A549 (cell line): Measurements from ENCODE around the gene KLHL24. TPM values are rescaled to one million over a fixed set of nuclear protein-coding genes. Genes with fewer than 3 reads are reported as not detected.

Source experiments
- ATAC-seq, 2 experiments: fragments of 200-7000 bp in 1 of 2; fragments of >200 bp in 1 of 2; cut with Nextera tagmentation in 1 of 2; cut with Tn5 transposase in 1 of 2; 3 replicates each; pipeline versions ENCODE4 v1.8.0 to v1.9.1; 2018 to 2020; ENCODE audit warnings: mild to moderate bottlenecking in 1 of 2, moderate library complexity in 1 of 2
- CTCF ChIA-PET: fragments of 300-600 bp; sonication (Branson Sonifier 250); formaldehyde crosslinking; extraction: SDS; loops from one replicate; lab custom pipeline; 2021; ENCODE audit warnings: antibody characterized with exemption, inconsistent platforms; lab: Yijun Ruan, JAX
- POLR2A ChIA-PET: fragments of 350-600 bp; formaldehyde crosslinking; extraction: SDS; loops from one replicate; lab custom pipeline; 2021; ENCODE audit warnings: antibody characterized with exemption, inconsistent platforms; lab: Yijun Ruan, JAX
- DNase-seq, 2 experiments: peaks; one replicate each; pipeline versions ENCODE4 v3.0.0 to v3.0.0-alpha.2; 2011 to 2016; ENCODE audit warnings: low read depth in 1 of 2, low spot score in 1 of 2
- FAIRE-seq: peaks from 2 replicates; lab custom pipeline; 2011; peaks lifted over from hg19 to GRCh38; lab: Jason Lieb, UNC
- H3K27ac ChIP-seq, 2 experiments: fragments of >200 bp; sonication (Bioruptor Twin); formaldehyde crosslinking; 3 replicates each; pipeline ENCODE4 v1.5.1; 2016 to 2017
- H3K4me1 ChIP-seq: fragments of >200 bp; sonication (Bioruptor Twin); formaldehyde crosslinking; 3 replicates; pipeline ENCODE4 v1.6.1; 2016
- H3K4me2 ChIP-seq: fragments of >200 bp; sonication (Bioruptor Twin); formaldehyde crosslinking; 3 replicates; pipeline ENCODE4 v1.6.1; 2016
- H3K4me3 ChIP-seq: fragments of >200 bp; sonication (Bioruptor Twin); formaldehyde crosslinking; 3 replicates; pipeline ENCODE4 v1.5.1; 2016
- H3K9me3 ChIP-seq: fragments of >200 bp; sonication (Bioruptor Twin); formaldehyde crosslinking; 3 replicates; pipeline ENCODE4 v1.6.1; 2016
- EP300 ChIP-seq, 2 experiments: fragments of >200 bp; sonication (Bioruptor Twin); formaldehyde crosslinking; IDR thresholded peaks; 2 replicates in 1 of 2; 3 replicates in 1 of 2; pipeline ENCODE4 v1.6.1; 2016 to 2017
- FOSB ChIP-seq: fragments of 250-450 bp; sonication (Bioruptor Pico); IDR thresholded peaks from 2 replicates; pipeline ENCODE4 v1.5.0; 2020; ENCODE audit warnings: mild to moderate bottlenecking, moderate library complexity
- FOXS1 ChIP-seq: fragments of 250-450 bp; sonication (Bioruptor Pico); IDR thresholded peaks from 2 replicates; pipeline ENCODE4 v1.5.0; 2020; ENCODE audit warnings: mild to moderate bottlenecking, moderate library complexity
- GATA3 ChIP-seq: IDR thresholded peaks from 2 replicates; pipeline ENCODE4 v1.6.1; 2012; ENCODE audit warnings: borderline replicate concordance
- HEYL ChIP-seq: fragments of 250-450 bp; sonication (Bioruptor Pico); IDR thresholded peaks from 2 replicates; pipeline ENCODE4 v1.8.0; 2021; ENCODE audit warnings: mild to moderate bottlenecking, moderate library complexity
- HOXA7 ChIP-seq: fragments of 250-450 bp; sonication (Bioruptor Pico); IDR thresholded peaks from 2 replicates; pipeline ENCODE4 v1.5.0; 2020; ENCODE audit warnings: mild to moderate bottlenecking, moderate library complexity
- MAFK ChIP-seq: fragments of 450-650 bp; IDR thresholded peaks from 2 replicates; pipeline ENCODE4 v1.6.1; 2014; ENCODE audit not compliant: partially characterized antibody
- MAZ ChIP-seq: fragments of 150-350 bp; IDR thresholded peaks from 2 replicates; pipeline ENCODE4 v1.6.1; 2014; ENCODE audit warnings: antibody characterized with exemption, low read depth, low read length, borderline replicate concordance
- MYC ChIP-seq: IDR thresholded peaks from 2 replicates; pipeline ENCODE4 v1.6.1; 2012; ENCODE audit warnings: mild to moderate bottlenecking, inconsistent platforms, low read length, improper control_type of control experiment, borderline replicate concordance
- NFE2L2 ChIP-seq: fragments of 150-350 bp; conservative IDR thresholded peaks from 2 replicates; pipeline ENCODE4 v1.6.1; 2014; ENCODE audit warnings: low read length
- NR3C1 ChIP-seq: fragments of >200 bp; sonication (Bioruptor Twin); formaldehyde crosslinking; IDR thresholded peaks from 3 replicates; pipeline ENCODE4 v1.6.1; 2017
- PHF8 ChIP-seq: fragments of 200-600 bp; sonication (generic); IDR thresholded peaks from 2 replicates; pipeline ENCODE4 v1.6.1; 2016; ENCODE audit warnings: low read depth, mild to moderate bottlenecking, antibody characterized with exemption, moderate library complexity, borderline replicate concordance
- POLR2AphosphoS2 ChIP-seq: conservative IDR thresholded peaks from 2 replicates; pipeline ENCODE4 v1.6.1; 2012; ENCODE audit warnings: low read length, improper control_type of control experiment, inconsistent platforms
- SREBF2 ChIP-seq: fragments of 450-650 bp; IDR thresholded peaks from 2 replicates; pipeline ENCODE4 v1.6.1; 2014; ENCODE audit warnings: mild to moderate bottlenecking, moderate library complexity
- ZNF302 ChIP-seq: fragments of 250-450 bp; sonication (Bioruptor Pico); IDR thresholded peaks from 2 replicates; pipeline ENCODE4 v1.9.0; 2021; ENCODE audit warnings: inconsistent platforms, mild to moderate bottlenecking, moderate library complexity
- WGBS: methylation state at CpG from one replicate; pipeline ENCODE4 v1.1.6; 2017; ENCODE audit errors: missing lambda C conversion rate; 5-methylcytosine and 5-hydroxymethylcytosine counted together
- polyA plus RNA-seq, 4 experiments: library from polyadenylated mRNA; depleted of rRNA in 3 of 4; stranded (reverse); fragments of >200 nt; fragmentation: RNase III in 1 of 4; extraction: RNeasy Plus Mini Kit Qiagen cat#74134 plus additional on column Dnase treatment in 1 of 4; gene quantifications; 2 replicates in 3 of 4; 3 replicates in 1 of 4; pipeline ENCODE4 v1.2.3, GENCODE V29; 2011 to 2017
- TF ChIP-seq, protein P1 (sequence below): fragments of 250-450 bp; sonication (Bioruptor Pico); IDR thresholded peaks from 2 replicates; pipeline ENCODE4 v1.5.0; 2020; ENCODE audit warnings: low read depth, mild to moderate bottlenecking, moderate library complexity
- TF ChIP-seq, protein P2 (sequence below): fragments of 200-600 bp; sonication (generic); IDR thresholded peaks from 2 replicates; pipeline ENCODE4 v1.6.1; 2016; ENCODE audit warnings: antibody characterized with exemption, mild to moderate bottlenecking, moderate library complexity
- TF ChIP-seq, protein P3 (sequence below): IDR thresholded peaks from 2 replicates; pipeline ENCODE4 v1.6.1; 2012

KLHL24 gene
- polyA plus RNA-seq, 2 of the 4 experiments (the other 2 are of a cell fraction): 4.0 to 11.9 TPM

DNA sequence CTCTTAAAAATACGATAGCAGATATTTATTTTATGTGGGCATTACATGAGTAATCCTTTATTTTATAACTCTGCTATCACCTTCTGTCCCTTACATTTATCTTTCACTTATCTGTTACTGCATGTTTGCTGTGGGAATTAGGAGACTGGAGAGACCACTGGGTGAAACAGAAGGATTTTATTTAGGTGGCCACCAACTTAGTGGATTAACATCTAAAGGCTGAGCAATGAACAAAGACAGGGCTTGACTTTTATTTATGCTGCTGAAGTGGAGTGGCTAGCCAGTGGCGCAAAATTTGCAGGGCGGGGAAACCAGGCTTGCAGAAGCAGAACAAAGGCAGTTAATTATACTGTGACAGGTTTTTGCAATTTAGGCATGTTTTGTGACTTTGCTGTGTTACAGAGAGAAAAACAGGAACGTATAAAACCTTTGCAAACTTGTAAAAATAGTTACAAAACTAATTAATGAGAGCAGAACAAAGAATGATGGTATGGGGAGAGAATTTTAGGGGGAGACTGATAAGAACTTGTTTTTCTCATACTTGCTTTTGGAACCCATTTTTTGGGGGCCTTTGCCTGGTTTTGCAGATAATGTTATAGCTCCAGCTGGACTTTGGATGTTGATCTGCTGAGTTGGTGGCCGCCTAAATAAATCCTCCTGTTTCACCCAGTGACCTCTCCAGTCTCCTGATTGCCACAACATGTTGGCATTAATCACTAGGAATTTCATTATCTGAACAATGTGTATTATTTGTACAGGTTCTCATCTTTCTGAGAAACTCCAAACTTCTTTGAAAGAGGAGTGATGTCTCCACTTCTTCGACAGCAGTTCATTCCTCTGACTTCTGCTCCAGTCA lies 18.0 kb downstream of the KLHL24 start:
- H3K9me3 ChIP-seq: peaks cover 43% of the 10 kb centered on the region
- no peaks in the 10 kb centered on the region for H3K4me1 ChIP-seq
- DNase-seq: peak in 1 of 2 experiments; percentile 23
- no peak for ATAC-seq
- FAIRE-seq: no peak
- CTCF ChIA-PET: no interaction called here
- H3K27ac ChIP-seq: no peak overlapping the region
- no peak overlapping the region for H3K4me2 ChIP-seq
- 61% methylated on average over 6 of the region's 6 CpGs for WGBS
- H3K4me3 ChIP-seq: no peak overlapping the region
- TF ChIP-seq, protein P1, sequence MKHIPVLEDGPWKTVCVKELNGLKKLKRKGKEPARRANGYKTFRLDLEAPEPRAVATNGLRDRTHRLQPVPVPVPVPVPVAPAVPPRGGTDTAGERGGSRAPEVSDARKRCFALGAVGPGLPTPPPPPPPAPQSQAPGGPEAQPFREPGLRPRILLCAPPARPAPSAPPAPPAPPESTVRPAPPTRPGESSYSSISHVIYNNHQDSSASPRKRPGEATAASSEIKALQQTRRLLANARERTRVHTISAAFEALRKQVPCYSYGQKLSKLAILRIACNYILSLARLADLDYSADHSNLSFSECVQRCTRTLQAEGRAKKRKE (CRISPR knock-in tag): no peak
- TF ChIP-seq SREBF2: no peak
- no peak for TF ChIP-seq POLR2AphosphoS2
- TF ChIP-seq EP300 (IDR thresholded peaks at IDR 0.05): no peak
- no peak for TF ChIP-seq ZNF302 (CRISPR knock-in tag)
- no peak for TF ChIP-seq MAZ
- no peak for TF ChIP-seq GATA3
- no peak for TF ChIP-seq FOXS1 (CRISPR knock-in tag)
- POLR2A ChIA-PET: no interaction called here

DNA sequence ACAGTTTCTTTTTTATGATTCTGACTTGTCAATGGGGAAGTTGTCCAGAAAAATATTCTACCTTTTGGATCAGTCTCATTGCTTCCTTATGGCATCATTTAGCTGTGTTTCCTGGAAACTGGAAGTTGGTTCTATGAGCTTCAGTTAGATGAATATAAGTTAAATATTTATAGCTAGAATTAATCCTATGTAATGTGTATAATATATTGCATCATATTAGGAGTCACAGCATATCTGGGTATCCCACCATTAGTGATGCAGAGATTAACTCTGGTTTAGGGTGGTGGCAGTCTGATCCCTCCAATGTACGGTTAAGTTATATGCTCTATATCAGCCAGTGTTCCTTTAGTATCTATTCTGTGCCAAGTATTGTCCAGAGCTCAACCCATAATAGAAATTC lies 19.3 kb downstream of the KLHL24 start:
- no peak for DNase-seq
- no peaks in the 10 kb centered on the region for H3K4me1 ChIP-seq
- TF ChIP-seq PHF8: no peak
- TF ChIP-seq EP300 (IDR thresholded peaks at IDR 0.05): no peak
- TF ChIP-seq, protein P2, sequence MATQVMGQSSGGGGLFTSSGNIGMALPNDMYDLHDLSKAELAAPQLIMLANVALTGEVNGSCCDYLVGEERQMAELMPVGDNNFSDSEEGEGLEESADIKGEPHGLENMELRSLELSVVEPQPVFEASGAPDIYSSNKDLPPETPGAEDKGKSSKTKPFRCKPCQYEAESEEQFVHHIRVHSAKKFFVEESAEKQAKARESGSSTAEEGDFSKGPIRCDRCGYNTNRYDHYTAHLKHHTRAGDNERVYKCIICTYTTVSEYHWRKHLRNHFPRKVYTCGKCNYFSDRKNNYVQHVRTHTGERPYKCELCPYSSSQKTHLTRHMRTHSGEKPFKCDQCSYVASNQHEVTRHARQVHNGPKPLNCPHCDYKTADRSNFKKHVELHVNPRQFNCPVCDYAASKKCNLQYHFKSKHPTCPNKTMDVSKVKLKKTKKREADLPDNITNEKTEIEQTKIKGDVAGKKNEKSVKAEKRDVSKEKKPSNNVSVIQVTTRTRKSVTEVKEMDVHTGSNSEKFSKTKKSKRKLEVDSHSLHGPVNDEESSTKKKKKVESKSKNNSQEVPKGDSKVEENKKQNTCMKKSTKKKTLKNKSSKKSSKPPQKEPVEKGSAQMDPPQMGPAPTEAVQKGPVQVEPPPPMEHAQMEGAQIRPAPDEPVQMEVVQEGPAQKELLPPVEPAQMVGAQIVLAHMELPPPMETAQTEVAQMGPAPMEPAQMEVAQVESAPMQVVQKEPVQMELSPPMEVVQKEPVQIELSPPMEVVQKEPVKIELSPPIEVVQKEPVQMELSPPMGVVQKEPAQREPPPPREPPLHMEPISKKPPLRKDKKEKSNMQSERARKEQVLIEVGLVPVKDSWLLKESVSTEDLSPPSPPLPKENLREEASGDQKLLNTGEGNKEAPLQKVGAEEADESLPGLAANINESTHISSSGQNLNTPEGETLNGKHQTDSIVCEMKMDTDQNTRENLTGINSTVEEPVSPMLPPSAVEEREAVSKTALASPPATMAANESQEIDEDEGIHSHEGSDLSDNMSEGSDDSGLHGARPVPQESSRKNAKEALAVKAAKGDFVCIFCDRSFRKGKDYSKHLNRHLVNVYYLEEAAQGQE: no peak
- TF ChIP-seq FOSB: no peak
- TF ChIP-seq, all 56 proteins: peak for 0
- 82% methylated on average over 1 of the region's 1 CpG for WGBS
- ChIA-PET CTCF (no interaction called here), POLR2A (no interaction called here)
- Histone ChIP-seq H3K27ac (no peak overlapping the region), H3K4me2 (no peak overlapping the region), H3K9me3 (peaks cover 43% of the 10 kb centered on the region), H3K4me3 (no peak overlapping the region)
- FAIRE-seq: no peak
- no peak for ATAC-seq

DNA sequence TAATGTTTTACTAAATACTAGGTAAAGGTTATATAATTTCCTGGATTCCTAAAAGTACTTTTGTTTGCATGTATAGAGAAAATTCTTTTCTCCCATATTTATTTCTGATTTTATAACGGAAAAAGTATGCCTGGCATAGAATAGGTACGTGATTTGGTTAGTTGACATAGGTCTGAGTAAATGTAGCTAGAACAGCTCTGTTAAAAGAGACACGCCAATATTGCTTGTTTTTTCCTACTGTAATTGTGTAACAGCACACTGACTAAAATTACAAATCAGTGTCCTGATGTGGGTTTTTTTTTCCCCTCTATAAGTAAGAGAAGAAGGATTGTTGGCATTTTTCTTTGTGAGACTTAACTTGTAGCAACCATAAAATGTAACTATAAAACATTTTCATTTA lies 26.7 kb downstream of the KLHL24 start:
- no peak overlapping the region for H3K4me2 ChIP-seq
- ATAC-seq (no peak), FAIRE-seq (no peak), DNase-seq (no peak)
- TF ChIP-seq, protein P3, sequence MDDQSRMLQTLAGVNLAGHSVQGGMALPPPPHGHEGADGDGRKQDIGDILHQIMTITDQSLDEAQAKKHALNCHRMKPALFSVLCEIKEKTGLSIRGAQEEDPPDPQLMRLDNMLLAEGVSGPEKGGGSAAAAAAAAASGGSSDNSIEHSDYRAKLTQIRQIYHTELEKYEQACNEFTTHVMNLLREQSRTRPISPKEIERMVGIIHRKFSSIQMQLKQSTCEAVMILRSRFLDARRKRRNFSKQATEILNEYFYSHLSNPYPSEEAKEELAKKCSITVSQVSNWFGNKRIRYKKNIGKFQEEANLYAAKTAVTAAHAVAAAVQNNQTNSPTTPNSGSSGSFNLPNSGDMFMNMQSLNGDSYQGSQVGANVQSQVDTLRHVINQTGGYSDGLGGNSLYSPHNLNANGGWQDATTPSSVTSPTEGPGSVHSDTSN: no peak
- TF ChIP-seq NR3C1 (no peak), HEYL (CRISPR knock-in tag) (no peak), HOXA7 (CRISPR knock-in tag) (no peak), MAFK (no peak), MYC (no peak), SREBF2 (no peak), NFE2L2 (no peak)
- TF ChIP-seq, protein P1 (CRISPR knock-in tag): no peak
- no peak overlapping the region for H3K27ac ChIP-seq
- H3K9me3 ChIP-seq: no peaks in the 10 kb centered on the region
- WGBS: 82% methylated on average over 3 of the region's 3 CpGs
- no peaks in the 10 kb centered on the region for H3K4me1 ChIP-seq
- CTCF ChIA-PET: no interaction called here
- POLR2A ChIA-PET: no interaction called here
- H3K4me3 ChIP-seq: no peak overlapping the region
